ENCODE data around the gene AACS.
"Not testable (repeated sequence)": the region's sequence is repeated elsewhere in the genome, so short reads cannot be mapped to it uniquely, and the experiment has no call there.

The AACS gene

GRCh38 chr12:125065021-125065918 is at the start of gene AACS:
Gene AACS (plus strand): TSS chr12:125065435. CDS start chr12:125065585, 150 bp downstream.
- peak; percentile 70 for DNase-seq

- no peak for DNase-seq
These were observed 49.4 kb upstream of the AACS start for GRCh38 chr12:125015680-125016310.

- DNase-seq, result no peak
These were observed 47.4 kb upstream of the AACS start for GRCh38 chr12:125017801-125018200.

- no peak for DNase-seq
These were observed 46.9 kb upstream of the AACS start for GRCh38 chr12:125018356-125018755.

- DNase-seq, result no peak
These were observed 44.1 kb upstream of the AACS start for GRCh38 chr12:125021096-125021495.

- DNase-seq, result no peak
These were observed 43.5 kb upstream of the AACS start for GRCh38 chr12:125021771-125022170.

GRCh38 chr12:125023065-125023464 is 42.2 kb upstream of the AACS start:
- DNase-seq, result no peak

GRCh38 chr12:125024949-125025563 is 40.2 kb upstream of the AACS start:
- DNase-seq, result no peak

GRCh38 chr12:125025606-125026235 is 39.5 kb upstream of the AACS start:
- DNase-seq, result no peak

- DNase-seq, result no peak
These were observed 37.1 kb upstream of the AACS start for GRCh38 chr12:125028106-125028505.

- no peak for DNase-seq
These were observed 35.4 kb upstream of the AACS start for GRCh38 chr12:125029761-125030358.

GRCh38 chr12:125031471-125031870 is 33.8 kb upstream of the AACS start:
- DNase-seq, result not testable (repeated sequence)

GRCh38 chr12:125032466-125033152 is 32.6 kb upstream of the AACS start:
- no peak for DNase-seq

GRCh38 chr12:125033288-125033687 is 31.9 kb upstream of the AACS start:
- no peak for DNase-seq

- peak; percentile 10 for DNase-seq
These were observed 26.1 kb upstream of the AACS start for GRCh38 chr12:125038976-125039625.

- no peak for DNase-seq
These were observed 16.2 kb upstream of the AACS start for GRCh38 chr12:125049093-125049458.

GRCh38 chr12:125050446-125050845 is 14.8 kb upstream of the AACS start:
- no peak for DNase-seq

- DNase-seq, result peak; percentile 20
These were observed 14.4 kb upstream of the AACS start for GRCh38 chr12:125050868-125051267.

- DNase-seq, result no peak
These were observed 11.4 kb upstream of the AACS start for GRCh38 chr12:125053821-125054220.

- no peak for DNase-seq
These were observed 9.6 kb upstream of the AACS start for GRCh38 chr12:125055591-125055990.

GRCh38 chr12:125056306-125056705 is 8.9 kb upstream of the AACS start:
- DNase-seq, result no peak

- no peak for DNase-seq
These were observed 7.5 kb upstream of the AACS start for GRCh38 chr12:125057708-125058107.

All from hematopoietic multipotent progenitor cell treated with erythropoietin and hydrocortisone succinate and interleukin-3 and kit ligand, for 8 days (in vitro differentiated cells).